Right atrium auricular region (tissue), 2 donors: ENCODE data around the gene TMEM80. TPM values are rescaled to one million over a fixed set of nuclear protein-coding genes. Genes with fewer than 3 reads are reported as not detected.

Experiments
- DNase-seq: peaks from one replicate; pipeline ENCODE4 v3.0.0-alpha.2; 2019; ENCODE audit warnings: low spot score
- H3K27ac ChIP-seq, 2 donors: fragments of 200-600 bp; sonication (generic); 1 replicate in 1 of 2; 2 replicates in 1 of 2; pipeline ENCODE4 v1.5.1; 2016 to 2019
- H3K27me3 ChIP-seq, 2 donors: fragments of 200-600 bp; sonication (generic); one replicate each; pipeline versions ENCODE4 v1.5.1 to v1.6.0; 2017 to 2019
- H3K36me3 ChIP-seq: fragments of 200-600 bp; sonication (generic); one replicate; pipeline ENCODE4 v1.5.1; 2016
- H3K4me1 ChIP-seq, 2 donors: fragments of 200-600 bp; sonication (generic); one replicate each; pipeline versions ENCODE4 v1.5.1 to v1.6.0; 2017 to 2019
- H3K4me3 ChIP-seq, 2 donors: fragments of 200-600 bp; sonication (generic); 1 replicate in 1 of 2; 2 replicates in 1 of 2; pipeline ENCODE4 v1.5.1; 2017 to 2019; ENCODE audit warnings: mild to moderate bottlenecking in 1 of 2, moderate library complexity in 1 of 2
- H3K9me3 ChIP-seq, 2 donors: fragments of 200-600 bp; sonication (generic); one replicate each; pipeline ENCODE4 v1.5.1; 2019
- total RNA-seq, 2 donors: library from RNA; depleted of rRNA; stranded (reverse); fragments of >200 nt; gene quantifications; one replicate each; pipeline ENCODE4 v1.1.0, GENCODE V29; 2016
- TF ChIP-seq, protein P1 (sequence below), 2 donors: fragments of 200-600 bp; sonication (generic); IDR thresholded peaks; one replicate each; pipeline ENCODE4 v1.5.1; 2019; ENCODE audit warnings: antibody characterized with exemption in 2 of 2

Gene TMEM80
- total RNA-seq, 2 donors from 2014 or later, result 12.5 to 20.7 TPM

DNA sequence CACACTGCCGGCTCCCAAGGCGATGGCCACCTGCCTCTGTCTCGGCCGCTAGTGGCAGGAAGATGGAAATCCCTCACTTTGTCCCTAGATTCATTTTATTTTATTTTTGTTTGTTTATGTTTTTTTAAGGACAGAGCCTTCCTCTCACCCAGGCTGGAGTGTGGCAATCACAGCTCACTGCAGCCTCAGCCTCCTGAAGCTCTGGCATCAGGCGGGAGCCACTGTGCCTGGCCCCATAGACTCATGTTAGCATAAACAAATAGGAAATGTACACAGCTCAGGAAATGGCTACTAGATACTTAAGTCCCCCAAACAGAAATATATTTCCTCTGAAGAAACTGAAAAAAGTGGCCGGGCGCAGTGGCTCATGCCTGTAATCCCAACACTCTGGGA, 3.5 kb downstream of the TMEM80 start:
- Histone ChIP-seq H3K4me3 (no peak overlapping the region), H3K27me3 (no peaks in the 10 kb centered on the region), H3K27ac (no peak overlapping the region), H3K9me3 (no peaks in the 10 kb centered on the region), H3K36me3 (no peaks in the 10 kb centered on the region), H3K4me1 (peaks cover 0 to 22% of the 10 kb centered on the region in 2 donors)
- DNase-seq, result no peak
- TF ChIP-seq, protein P1, sequence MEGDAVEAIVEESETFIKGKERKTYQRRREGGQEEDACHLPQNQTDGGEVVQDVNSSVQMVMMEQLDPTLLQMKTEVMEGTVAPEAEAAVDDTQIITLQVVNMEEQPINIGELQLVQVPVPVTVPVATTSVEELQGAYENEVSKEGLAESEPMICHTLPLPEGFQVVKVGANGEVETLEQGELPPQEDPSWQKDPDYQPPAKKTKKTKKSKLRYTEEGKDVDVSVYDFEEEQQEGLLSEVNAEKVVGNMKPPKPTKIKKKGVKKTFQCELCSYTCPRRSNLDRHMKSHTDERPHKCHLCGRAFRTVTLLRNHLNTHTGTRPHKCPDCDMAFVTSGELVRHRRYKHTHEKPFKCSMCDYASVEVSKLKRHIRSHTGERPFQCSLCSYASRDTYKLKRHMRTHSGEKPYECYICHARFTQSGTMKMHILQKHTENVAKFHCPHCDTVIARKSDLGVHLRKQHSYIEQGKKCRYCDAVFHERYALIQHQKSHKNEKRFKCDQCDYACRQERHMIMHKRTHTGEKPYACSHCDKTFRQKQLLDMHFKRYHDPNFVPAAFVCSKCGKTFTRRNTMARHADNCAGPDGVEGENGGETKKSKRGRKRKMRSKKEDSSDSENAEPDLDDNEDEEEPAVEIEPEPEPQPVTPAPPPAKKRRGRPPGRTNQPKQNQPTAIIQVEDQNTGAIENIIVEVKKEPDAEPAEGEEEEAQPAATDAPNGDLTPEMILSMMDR (IDR thresholded peaks at IDR 0.05), result no peak

DNA sequence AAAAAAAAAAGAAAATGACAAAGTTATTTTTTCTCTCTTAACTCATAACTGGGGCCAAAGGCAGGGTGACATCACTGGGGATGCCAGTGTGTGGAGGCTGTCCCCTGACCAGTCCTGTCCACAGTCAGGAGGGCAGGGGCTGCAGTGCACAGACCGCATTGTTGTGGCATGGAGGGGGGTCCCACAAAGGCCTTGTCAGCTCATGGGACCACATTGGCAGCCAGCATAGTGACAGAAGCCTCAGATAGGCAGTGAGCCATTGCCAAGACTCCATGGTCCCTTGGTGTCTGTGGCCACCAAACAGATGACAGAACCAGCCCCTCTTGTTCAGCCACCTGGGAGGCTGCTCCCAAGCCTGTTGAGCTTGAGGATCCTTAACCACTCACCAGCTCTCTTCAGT, 4.1 kb downstream of the TMEM80 start:
- peaks cover 0 to 19% of the 10 kb centered on the region in 2 donors for H3K4me1 ChIP-seq
- H3K9me3 ChIP-seq, result no peaks in the 10 kb centered on the region
- no peaks in the 10 kb centered on the region for H3K27me3 ChIP-seq
- no peak overlapping the region for H3K4me3 ChIP-seq
- DNase-seq, result no peak
- TF ChIP-seq, protein P1 (IDR thresholded peaks at IDR 0.05), result no peak
- no peak overlapping the region for H3K27ac ChIP-seq
- H3K36me3 ChIP-seq, result no peaks in the 10 kb centered on the region

DNA sequence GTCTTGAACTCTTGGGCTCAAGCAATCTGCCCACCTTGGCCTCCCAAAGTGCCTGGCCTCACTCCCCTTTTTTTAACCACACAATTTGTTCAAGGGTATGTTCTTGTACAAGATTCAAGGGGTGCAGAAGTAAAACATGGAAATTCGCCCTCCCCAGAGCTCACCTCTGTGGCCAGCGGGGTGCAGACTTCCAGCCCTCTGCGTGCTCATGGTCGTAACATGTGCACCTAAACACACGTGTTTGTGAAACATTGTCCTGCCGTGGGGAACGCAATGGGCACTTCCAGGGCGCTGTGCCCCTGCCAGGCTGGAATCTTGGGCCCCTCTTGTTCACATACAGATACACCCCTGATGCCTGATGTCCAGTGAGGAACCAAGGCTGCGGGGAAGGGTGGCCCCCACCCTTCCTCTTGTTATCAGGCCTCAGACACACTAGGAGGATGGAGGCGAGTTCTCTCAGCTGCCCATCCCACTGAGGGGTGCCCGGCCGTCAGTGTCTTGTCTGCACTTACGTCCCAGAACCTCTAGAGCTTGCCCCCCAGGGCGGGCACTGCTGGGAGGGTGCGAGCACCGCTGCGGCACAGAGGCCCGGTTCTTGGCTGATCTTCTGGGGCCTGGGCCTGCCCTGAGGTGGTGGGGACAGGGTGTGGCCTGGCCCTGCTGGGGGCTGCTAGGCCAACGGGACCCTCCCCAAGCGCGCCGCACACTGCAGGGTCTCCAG, 6.3 kb downstream of the TMEM80 start:
- Histone ChIP-seq H3K27ac (no peak overlapping the region), H3K4me3 (no peak overlapping the region), H3K9me3 (no peaks in the 10 kb centered on the region), H3K36me3 (no peaks in the 10 kb centered on the region), H3K27me3 (peaks cover 0 to 5% of the 10 kb centered on the region in 2 donors), H3K4me1 (peaks cover 0 to 34% of the 10 kb centered on the region in 2 donors)
- no peak for DNase-seq
- TF ChIP-seq, protein P1 (IDR thresholded peaks at IDR 0.05), result no peak

DNA sequence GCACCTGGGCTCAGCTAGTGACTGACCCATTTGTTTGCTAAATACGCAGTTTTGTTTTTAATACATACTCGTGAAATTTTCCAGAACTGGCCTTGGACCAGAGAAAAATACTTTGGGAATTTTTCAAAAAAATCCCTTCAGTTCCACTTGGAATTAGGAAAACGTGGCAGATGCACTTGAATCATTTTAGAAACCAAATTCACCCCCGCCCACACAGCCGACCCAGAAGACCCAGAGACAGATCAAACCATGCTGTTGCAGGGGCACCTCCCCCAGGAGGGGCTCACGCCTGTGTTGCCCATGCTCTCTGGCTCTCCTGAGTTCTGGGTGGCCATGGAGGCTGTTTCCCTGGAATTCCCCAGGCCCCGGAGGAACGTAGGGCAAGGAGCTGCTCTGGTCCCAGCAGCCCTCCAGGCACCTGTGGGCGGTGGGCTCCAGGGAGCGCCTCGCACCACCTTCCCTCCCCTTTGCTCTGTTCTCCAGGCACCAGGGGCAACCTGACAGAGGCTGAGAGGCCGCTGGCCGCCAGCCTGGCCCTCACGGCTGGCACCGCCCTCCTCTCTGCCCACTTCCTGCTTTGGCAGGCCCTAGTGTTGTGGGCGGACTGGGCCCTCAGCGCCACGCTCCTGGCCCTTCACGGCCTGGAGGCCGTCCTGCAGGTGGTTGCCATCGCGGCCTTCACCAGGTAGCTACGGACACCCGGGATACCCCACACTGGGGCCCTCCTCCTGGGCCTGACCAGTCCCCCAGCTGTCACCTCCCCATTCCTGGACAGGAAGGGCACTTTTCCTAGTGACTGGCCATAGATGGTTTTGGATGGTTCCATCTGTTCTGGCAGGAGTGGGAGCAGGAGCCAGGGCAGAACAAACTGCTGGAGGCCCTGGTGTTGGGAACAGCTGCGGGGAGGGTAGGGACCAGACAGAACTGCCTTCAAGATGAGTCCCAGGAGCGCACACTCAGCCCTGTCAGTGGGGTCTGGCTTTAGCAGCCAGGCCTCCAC, 7.1 kb downstream of the TMEM80 start:
- Histone ChIP-seq H3K36me3 (no peaks in the 10 kb centered on the region), H3K27me3 (peaks cover 0 to 7% of the 10 kb centered on the region in 2 donors), H3K27ac (no peak overlapping the region), H3K4me1 (peaks cover 0 to 32% of the 10 kb centered on the region in 2 donors), H3K9me3 (no peaks in the 10 kb centered on the region), H3K4me3 (no peak overlapping the region)
- DNase-seq, result no peak
- TF ChIP-seq, protein P1 (IDR thresholded peaks at IDR 0.05), result no peak

DNA sequence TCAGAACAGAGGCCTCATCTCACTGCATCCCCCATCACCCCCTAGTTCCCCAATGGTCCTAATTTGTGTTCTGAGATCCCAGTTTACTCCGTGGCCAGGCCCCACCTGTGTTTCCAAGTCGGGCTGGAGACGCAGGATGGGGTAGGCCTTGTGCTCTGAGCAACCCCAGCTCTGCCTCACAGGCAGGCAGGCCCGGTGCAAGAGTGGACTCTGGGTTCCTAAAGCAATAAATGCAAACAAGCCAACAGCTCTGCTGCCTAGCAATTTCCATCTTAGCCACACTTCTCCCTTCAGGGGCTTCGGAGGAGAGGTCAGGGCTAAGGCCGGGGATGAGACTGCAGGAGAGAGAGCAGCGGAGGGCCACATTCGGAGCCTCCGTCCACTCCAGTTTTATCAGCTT, 7.9 kb downstream of the TMEM80 start:
- no peak for DNase-seq
- TF ChIP-seq, protein P1 (IDR thresholded peaks at IDR 0.05), result no peak
- Histone ChIP-seq H3K4me1 (peaks cover 0 to 31% of the 10 kb centered on the region in 2 donors), H3K27me3 (peaks cover 0 to 7% of the 10 kb centered on the region in 2 donors), H3K27ac (no peak overlapping the region), H3K4me3 (no peak overlapping the region), H3K36me3 (no peaks in the 10 kb centered on the region), H3K9me3 (no peaks in the 10 kb centered on the region)
